HG03521 (cell line): ENCODE data around the gene GXYLT2.
"Not testable (repeated sequence)": the region's sequence is repeated elsewhere in the genome, so short reads cannot be mapped to it uniquely, and the experiment has no call there.

ENCODE experiments used
- ATAC-seq: cut with Tn5 transposase; IDR thresholded peaks from one replicate; pipeline ENCODE4 v1.9.1; 2021; ENCODE audit warnings: mild to moderate bottlenecking, moderate library complexity; ENCODE audit not compliant: unreplicated experiment

Gene GXYLT2

DNA sequence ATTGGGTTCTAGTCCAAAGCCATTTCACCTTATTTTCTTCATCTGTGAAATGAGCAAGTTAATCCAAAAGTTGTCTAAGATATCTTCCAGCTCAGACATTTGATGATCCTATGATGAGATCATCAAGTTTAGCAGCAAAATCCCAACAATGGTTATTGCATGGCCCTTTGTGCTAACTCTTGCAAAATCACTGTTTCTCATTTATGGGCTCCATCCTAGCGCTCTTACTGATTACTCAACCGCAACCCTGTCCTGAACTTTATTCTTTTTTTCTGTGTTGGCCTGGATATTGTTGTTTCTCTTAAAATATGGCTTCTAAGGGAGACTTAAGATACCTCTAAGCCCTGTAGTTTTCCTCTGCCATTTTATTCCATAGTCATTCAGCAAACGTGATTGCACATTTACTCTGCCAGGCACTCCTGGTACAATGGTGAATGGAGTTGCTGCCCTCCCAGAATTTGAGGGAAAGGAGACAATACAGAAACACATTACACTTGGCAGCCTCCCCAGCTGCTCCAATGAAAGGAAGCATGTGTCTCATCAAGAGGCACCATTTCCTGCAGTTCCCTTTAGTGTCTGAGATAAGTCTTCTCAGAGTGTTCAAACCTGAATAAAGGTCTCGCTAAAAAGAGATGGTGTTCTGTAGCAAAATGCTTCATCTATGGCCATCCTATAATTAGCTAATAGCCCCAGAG, 4.4 kb downstream of the GXYLT2 start:
- ATAC-seq, result no peak

DNA sequence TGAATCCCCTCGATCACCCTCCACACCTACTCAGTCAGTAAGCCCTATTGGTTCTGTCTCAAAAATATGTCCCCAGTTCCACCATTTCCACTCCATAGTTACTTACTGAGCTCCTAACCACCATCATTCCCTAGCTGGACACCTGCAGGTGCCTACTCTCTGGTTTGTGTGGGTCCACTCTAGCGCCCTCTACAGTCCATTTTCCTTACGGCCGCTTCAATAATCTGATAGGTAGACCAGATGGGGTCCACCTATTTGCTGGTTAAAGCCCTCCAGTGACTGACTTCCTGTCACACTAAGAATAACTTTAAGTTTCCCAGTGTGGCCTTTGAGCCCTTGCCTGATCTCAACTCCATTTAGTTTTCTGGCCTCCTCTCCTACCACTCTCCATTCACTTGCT, 5.0 kb downstream of the GXYLT2 start:
- ATAC-seq, result no peak

DNA sequence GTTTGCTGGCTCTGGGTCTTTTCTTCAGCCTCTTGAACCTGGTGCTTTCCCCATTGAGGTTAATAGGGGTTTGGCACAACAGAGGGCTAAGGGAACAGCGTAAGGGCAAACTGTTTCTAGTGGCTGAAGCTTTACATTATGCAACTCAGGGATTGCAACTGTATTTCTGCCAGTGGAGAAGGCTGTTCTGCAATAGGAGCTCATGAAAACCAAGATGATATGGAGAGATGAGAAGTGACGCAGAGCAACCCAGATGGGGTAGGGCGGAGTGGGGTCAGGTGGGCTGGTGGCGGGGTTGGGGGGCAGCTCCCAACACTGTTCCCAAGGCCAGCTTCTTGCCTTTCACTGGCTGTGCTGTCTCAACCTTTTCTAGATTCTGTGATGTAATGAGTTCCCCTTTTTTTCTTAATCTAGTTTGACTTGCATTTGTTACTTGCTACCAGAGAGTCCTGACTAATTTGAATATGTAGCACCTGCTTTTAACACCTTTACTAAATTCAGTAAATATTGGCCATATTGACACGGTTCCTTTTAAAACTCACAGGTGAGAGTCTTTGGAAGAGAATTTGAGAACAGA, 7.2 kb downstream of the GXYLT2 start:
- no peak for ATAC-seq

DNA sequence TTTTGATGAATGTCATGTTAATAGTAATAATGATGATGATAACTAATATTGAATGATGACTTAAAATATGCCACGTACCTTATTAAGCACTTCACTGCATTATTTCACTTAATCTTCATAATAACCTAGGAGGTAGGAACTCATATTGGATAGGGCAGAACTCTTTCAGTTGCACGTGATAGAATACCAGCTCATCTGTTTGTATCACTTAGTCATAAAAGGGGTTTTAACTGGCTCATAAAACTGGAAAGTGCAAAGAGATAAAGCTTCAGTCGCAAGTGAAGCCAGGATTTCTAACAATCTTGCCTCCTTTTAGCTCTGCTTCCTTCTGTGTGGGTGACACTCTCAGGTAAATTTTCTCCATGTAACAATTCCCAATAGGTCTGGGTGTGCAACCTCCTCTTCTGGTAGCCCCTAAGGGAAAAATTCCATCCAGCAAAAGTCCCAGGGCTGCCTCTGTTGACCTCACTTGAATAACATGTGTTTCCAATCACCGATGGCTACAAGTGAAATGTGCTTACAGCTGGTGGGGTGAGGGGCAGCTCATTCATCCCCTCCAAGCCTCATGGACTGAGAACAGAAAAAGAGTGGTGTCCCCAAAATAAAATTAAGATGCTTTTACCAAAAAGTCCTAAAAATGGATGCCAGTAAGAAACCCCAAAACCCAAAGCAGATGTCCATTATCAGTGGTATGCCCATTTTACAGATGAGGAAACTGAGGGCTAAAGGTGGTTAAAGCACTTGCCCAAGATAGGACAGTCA, 9.3 kb downstream of the GXYLT2 start:
- no peak for ATAC-seq

DNA sequence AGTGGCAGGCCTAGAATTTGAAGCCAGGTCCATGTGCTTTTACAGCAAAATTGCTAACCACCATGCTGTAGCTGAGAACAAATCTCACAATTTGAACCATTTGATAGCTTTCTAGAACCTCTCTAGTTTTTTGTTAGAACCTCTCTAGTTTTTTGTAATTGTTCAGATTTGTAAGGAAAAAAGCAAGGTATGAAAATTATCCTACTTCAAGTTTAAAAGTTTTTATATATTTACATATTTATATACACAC, 9.8 kb downstream of the GXYLT2 start:
- ATAC-seq, result no peak

DNA sequence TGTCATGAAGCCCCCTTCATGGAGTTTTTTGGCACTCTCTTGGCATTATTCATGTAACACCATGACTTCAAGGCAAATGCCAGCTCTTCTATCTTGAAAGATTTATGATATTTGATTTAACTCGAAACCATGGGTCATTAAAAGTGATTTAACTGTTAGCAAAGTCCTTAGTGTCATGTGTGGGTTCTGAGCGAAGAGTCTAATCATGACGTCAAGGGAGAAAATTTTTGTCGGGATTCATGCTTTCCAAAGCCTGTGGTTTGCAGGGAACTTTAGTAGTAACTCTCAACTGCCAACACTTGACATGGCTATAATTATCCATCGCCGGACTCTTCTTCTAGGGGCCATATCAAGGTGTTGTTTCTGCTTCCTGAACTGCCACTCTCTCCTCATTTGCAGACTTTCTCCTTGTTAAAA, 11.5 kb downstream of the GXYLT2 start:
- ATAC-seq, result no peak

DNA sequence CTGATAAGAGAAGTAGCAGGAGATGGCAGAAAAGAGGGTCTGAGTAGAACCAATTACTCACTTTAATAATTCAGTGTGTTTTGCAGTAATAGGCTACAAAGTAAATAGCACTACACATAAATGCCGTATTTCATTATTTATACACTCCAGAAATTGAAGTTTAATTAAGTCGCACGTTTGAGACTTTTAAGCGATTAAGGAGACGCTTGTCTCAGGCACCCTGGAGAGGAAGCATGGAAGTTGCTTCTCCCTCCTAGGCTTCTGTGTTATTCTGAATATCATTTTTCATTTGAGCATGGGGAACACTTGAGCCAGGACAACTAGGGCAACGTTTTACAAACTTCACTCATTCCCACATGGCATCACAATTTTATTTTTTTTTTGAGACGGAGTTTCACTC, 12.2 kb downstream of the GXYLT2 start:
- no peak for ATAC-seq

DNA sequence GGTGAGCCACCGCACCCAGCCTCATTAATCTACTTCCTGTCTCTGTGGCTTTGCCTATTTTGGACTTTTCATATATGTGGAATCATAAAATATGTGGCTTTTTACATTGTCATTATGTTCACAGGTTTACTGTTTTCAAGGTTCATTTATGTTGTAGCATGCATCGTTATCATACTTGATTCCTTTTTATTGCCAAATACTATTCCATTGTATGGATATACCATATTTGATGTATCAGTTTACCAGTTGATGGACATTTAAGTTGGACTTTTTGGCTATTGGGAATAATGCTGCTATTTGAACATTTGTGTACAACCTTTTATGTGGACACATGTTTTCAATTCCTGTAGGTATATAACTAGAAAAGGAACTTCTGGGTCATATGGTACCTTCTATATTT, 14.0 kb downstream of the GXYLT2 start:
- ATAC-seq, result no peak

DNA sequence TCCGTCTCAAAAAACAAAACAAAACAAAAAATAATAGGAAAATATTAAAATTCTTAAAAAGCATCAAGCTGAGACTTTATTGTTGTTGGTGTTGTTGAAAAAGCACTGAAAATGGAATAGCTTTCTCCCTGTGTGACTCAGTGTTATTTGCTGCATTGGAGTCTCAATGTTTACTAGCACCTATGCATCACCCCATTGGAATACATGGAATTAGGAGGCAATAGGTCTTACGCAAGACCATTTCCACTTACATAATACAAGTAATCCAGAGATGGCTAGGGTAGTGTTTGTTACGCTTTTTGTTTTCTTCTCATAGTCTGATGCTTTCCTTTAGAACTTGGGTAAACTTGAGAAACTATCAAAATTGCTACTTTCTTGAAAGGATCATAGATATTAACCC, 15.2 kb downstream of the GXYLT2 start:
- no peak for ATAC-seq

DNA sequence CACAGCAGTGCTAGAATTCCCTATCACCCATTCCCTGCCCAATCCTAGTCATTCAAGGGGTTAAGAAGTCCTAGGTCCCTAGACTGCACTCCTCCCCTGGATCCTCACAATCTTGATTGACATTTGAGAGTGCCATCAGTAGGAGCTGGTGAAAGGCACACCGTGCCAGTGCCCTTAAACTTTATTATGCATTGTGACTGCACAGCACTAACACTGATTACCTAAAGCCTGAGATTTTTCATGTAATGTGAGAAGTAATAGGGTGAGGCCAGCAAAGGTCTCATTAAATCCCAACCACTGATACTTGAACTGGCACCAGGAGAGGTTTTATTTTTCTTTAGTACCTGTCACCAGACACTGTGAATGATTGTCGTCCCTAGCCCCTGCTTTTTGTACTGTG, 16.3 kb downstream of the GXYLT2 start:
- ATAC-seq, result no peak

DNA sequence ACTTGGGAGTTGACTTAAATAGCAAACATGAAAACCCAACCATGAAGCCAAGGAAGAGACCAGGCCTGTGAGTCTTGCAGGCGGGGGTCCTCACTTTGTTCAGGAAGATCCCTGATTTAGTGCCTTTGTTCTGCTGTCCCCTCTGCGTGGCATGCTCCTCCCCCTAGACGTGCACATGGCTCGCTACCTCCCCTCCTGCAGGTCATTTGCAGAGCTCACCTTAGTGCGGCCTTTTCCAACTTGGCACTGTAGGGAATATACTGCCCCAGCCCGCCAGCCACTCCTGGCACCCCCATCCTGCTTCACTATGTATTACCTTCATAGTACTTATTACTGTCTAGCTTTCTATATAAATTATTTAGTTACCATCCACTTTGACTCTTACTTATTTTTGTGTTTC, 18.3 kb downstream of the GXYLT2 start:
- ATAC-seq, result no peak

DNA sequence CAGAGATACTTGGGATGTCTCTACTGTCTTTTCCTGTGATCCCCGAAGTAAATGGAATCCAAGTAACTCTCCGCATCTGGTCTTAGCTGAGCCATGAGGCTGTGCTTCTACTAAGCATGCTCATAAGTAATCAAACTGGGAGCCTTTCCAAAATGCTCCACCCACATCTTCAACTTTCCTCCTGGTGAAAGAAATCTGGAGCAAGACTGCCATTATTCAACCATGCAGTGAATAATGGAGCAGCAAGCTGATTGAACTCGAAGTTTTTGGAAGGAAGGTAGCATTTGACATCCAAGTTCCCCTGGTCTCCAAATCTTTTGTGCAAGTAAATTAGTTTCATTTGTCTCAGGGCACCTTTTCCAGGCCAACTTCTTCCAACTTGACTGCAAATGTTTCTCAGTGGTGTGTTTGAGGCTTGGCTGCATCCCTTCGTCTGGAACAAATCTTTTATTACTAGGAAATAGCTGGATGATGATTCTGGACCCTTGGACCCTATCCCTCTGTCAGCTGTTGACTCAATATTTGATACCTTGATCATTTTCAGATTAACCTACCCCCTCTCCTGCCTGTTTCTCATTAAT, 19.4 kb downstream of the GXYLT2 start:
- ATAC-seq, result no peak

DNA sequence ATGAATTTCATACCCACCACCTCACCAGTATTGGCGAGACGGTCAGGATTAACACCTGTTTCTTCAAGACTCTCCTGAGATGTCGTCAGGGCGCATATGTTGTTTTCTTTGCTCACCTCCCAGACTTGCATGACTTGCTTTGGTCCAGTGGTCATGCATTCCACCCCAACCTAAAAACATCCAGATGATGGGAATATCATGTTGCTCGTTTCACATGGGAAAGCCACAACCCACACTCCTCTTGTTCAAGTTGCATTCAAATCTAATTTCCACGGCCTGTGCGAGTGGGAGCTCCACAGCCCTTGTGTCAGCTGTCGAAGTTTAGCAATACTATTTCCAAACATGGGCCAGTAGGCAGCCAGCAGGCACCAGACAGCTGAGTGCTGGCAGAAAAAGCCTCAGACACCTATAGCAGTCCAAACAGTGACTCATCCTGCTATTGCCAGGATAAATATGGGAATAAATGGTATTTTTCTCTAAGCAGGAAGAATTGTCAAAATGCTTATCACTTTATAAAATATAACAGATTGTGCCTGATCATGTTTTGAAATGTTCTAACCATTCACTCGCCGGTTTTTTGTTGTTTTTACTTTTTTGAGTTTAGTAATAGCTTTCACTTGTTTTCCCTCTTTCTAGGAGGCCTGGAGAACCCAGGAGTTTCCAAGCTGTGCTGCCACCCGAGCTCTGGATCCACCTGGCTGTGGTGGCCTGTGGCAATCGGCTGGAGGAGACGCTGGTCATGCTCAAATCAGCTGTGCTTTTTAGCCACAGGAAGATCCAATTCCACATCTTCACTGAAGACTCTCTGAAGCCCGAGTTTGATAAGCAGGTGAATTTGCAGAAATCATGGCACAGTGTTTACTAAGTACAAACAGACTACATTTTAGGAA, 20.1 kb downstream of the GXYLT2 start:
- ATAC-seq, result no peak

DNA sequence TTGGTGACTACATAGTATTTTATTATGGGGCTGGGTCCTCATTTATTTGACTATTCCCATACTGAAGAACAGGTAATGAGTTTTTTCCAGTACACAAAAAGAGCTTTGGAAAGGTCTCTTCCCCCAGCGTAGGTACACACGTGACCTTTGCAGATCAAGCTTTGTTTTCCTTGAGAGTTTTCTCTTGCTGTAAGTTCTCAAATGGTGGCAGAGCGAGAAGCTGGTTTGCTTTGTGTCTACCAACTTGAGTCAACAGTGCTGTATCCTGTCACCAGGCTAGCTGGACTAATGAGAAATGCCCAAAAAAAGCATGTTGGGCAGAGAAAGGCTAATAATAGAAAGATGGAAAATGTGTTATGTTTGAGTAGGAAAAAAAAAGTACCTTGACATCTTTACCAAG, 21.7 kb downstream of the GXYLT2 start:
- no peak for ATAC-seq

DNA sequence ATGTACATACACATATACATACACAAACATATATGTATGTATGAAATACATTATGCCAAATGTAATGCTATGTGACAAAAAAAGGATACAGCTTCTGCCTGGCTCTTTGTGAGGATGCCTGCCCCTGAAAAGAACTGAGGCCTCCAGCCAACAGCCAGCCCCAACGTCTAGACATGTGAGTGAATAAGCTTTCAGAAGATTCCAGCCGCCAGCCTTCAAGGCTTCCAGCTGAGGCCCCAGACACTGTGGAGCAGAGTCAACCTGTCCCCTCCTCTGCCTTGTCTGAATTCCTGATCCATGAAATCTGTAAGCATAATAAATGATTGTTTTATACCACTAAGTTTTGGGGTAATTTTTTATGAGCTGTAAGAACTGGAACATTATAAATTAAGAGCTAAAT, 24.7 kb downstream of the GXYLT2 start:
- no peak for ATAC-seq

DNA sequence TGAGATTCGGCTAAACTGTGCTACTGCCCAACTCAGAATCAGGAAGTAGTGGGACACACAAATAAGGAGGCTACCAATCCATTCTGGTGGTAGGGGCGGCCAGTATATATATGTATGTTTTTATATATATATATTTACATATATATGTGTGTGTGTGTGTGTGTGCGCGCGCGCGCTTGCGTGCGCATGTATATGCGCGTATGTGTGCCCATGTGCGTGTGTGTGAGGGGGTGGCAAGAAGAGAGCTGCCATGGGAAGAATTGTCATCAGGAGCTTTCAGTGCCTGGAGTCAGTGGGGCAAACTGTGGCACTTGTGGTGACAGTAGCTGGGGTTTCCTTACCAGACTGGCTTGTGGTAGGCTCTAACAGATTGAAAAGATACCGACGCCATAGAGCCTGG, 26.5 kb downstream of the GXYLT2 start:
- ATAC-seq, result no peak

DNA sequence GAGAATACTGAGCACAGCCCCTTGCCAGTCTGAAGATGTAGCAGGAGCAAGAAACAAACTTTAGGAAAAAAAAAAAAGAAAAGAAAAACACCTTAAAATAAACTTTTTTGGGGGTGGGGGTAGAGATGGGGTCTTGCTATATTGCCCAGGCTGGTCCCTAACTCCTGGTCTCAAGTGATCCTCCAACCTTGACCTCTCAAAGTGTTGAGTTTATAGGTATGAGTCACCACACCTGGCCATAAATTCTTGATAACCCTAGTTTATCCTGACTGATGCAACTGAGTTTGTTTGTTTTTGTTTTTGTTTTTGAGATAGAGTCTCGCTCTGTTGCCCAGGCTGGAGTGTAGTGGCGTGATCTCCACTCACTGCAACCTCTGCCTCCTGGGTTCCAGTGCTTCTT, 28.4 kb downstream of the GXYLT2 start:
- ATAC-seq, result no peak

DNA sequence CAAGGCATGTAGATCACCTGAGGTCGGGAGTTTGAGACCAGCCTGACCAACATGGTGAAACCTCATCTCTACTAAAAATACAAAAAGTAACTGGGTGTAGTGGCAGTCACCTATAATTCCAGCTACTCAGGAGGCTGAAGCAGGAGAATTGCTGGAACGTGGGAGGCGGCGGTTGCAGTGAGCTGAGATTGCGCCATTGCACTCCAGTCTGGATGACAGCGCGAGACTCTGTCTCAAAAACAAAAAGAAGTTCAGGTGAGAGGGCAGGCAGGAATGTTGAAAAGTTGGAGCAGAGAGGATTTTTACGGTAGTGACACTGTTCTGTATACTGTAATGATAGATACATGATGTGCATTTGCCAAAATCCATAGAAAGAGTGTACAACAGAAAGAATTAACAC, 31.7 kb downstream of the GXYLT2 start:
- no peak for ATAC-seq

DNA sequence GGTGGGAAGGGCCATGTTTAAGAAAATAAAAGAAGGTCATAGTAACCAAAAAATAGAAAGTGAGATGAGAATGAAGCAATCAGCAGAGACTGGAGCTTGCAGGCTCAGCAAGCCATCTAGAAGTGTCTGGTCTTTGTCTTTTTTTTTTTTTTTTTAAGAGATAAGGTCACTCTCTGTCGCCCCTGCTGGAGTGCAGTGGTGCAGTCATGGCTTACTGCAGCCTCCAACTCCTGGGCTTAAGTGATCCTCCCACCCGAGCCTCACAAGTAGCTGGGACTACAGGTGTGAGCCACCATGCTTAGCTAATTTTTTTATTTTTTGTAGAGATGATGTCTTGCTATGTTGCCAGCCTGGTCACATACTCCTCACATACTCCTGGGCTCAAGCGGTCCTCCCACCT, 36.2 kb downstream of the GXYLT2 start:
- ATAC-seq, result no peak

DNA sequence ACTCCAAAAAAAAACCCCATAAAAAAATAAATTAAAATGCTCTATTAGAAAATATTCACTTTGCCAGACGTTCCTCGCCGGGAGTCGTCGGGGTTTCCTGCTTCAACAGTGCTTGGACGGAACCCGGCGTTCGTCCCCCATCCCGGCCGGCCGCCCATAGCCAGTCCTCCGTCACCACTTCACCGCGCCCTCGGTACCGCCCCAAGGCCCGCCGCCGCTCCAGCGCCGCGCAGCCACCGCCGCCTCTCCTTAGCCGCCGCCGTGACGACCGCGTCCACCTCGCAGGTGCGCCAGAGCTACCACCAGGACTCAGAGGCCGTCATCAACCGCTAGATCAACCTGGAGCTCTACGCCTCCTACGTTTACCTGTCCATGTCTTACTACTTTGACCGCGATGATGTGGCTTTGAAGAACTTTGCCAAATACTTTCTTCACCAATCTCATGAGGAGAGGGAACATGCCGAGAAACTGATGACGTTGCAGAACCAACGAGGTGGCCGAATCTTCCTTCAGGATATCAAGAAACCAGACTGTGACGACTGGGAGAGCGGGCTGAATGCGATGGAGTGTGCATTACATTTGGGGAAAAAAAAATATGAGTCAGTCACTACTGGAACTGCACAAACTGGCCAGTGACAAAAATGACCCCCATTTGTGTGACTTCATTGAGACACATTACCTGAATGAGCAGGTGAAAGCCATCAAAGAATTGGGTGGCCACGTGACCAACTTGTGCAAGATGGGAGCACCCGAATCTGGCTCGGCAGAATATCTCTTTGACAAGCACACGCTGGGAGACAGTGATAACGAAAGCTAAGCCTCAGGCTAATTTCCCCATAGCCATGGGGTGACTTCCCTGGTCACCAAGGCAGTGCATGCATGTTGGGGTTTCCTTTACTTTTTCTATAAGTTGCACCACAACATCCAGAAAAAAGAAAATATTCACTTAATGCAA, 41.2 kb downstream of the GXYLT2 start:
- not testable (repeated sequence) for ATAC-seq
